IPS DF 19.7 (cell line): ENCODE data around the gene AFTPH.

Experiments
- DNase-seq: peaks from one replicate; pipeline ENCODE4 v3.0.0-alpha.2; 2013; ENCODE audit warnings: low read depth, low spot score

The AFTPH gene

GRCh38 chr2:64586054-64586453 lies 61.9 kb downstream of the AFTPH start:
- DNase-seq: no peak

DNA sequence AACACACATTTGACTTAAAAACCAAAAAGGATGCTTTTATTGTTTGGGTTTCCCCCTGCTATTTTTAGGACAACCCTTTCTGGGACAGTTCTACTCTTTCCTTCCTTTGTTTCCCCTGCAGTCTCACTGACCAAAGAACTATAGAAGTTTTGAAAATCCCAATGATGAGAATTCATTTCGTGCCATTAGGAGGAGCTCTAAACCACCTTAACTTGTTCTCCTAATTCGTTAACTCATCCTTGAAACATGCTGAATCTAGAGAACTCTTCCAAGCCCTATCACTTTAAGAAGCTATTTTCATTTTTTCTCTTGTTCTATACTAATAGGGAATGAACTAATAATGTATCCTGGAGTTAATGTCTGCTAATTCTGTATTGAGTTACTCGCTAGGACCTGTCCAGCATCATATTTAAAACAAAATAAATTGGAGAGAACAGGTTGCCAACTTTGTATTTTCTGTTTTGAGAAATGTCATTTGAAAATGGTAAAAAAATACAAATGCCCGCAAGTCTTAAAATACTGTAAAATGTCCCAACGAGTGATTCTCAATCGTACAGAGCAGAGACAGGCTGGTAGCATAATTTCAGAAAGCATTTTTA lies 62.9 kb downstream of the AFTPH start:
- no peak for DNase-seq

DNA sequence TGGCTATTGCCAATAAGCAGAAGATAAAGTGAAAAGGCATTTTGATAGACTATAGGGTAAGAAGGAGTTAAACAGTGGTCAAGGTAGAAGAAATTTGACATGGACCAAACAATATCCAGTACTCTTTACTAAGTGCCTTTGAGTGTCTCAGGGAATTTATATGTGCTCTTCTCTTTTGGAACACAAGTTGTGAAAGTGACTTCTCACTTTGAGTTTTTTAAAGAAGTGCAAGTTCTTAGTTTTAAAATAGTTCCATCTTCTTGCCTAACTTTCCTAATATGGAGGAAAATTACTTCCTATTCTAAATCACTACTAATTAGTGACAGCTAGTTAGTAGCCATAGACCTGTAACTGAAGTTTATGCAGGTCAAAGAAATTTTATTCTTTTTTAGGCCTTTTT lies 63.4 kb downstream of the AFTPH start:
- no peak for DNase-seq

DNA sequence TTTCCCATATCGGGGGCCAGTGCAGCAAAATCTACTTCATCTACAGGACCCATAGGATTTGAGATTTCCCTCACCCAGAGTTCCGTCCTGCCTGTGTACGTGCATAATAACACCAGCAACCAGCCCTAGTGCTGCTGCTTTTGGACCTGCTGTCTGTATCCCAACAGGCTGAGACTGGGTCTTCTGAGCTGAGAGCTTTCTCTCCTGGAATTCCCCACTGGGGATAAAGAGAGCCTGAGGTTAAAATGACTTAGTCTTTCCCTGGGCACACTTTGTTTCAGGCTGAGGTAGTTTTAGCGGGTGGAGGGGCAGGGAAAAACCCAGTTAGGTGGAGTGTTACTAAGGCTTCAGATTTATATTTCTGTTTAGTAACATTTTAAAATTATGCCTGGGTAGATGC lies 67.1 kb downstream of the AFTPH start:
- DNase-seq: no peak

GRCh38 chr2:64593035-64593655 lies 69.0 kb downstream of the AFTPH start:
- DNase-seq: no peak

- no peak for DNase-seq
These were observed 70.3 kb downstream of the AFTPH start for GRCh38 chr2:64594226-64594989.

DNA sequence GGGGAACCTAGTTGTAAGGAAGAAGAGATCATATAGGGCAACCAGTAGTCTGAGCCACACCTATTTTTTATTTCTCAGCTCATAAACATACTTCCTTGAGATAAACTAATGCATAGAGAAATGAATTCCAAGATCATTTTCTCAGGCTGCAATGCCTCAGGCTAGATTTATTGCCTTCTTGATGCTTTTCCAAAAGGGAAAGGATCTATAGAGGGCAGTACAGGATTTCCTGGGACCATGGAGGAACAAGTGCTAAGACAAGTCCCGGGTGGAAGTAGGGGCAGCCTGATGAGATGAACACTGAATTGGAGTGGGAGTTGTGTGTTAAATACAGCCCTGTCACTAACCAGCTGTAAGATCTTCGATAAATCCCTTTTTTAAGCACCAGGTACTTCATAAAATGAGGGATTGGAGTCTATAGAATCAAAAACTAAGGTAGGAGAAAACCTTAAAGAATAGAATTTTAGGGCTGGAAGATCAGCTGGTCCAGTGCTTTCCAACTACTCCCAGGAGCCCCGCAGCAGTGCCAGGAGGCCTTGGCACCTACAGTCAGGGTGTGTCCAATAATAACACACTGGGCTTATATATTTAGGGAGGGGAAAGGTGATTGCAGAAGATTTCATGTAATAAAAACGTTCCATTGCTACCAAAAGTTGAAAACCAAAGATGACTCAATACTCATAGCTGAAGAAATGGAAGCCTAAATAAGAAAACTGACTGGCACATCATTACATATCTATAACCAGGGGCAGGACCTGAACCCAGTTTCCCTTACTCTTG lies 71.5 kb downstream of the AFTPH start:
- DNase-seq: no peak

GRCh38 chr2:64598226-64598625 lies 74.1 kb downstream of the AFTPH start:
- DNase-seq: no peak

DNA sequence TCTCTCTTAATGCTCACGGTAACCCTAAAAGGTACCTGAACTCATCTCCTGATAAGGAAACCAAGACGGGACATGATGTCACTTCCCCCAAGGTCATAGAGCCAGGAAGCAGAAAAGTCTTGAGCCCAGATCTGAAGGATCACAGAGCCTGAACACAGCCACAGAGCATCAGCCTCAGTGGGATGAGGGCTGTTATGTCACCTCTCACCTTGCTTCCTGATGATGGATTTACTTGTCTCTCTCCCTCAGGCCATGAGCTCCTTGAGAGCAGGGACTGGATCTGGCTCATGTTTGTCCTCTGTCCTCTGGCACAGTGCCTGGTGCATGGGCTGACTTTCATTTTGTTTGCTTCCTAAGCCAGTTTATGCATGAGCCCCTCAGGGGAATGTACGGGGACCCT lies 75.3 kb downstream of the AFTPH start:
- no peak for DNase-seq

DNA sequence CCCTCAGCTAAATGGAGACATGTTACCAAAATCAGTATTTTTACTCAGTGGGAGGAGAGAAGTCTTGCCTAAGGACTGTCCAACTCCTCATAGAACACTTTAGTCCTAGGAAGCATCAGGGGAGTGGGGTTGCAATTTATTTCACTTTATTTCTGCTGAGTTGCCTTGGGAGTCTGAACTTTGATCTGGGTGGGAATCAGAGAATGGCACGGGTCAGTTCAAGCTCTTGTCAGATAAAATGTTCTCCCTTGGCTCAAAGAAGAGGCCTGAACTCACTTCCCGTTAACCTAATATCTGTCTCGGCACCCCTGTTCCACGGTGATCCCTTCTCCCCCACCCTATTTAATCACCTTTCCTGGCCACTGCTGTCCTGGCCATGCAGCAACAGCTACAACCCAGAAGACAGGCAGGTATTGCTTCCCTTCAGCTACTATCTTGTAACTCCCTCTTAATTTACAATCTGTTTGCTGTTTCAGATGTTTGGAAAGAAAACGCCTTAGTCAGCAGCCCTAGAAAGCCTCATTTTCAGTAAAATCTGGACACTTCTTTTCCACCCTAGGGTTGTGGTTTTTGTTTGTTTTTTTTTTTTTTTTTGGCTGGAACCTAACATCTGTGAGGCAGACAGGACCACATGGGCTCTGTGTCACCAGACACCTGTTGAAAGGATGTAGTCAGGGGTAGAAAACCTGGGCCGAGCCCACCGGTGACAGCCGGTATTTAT lies 77.1 kb downstream of the AFTPH start:
- no peak for DNase-seq

- no peak for DNase-seq
These were observed 77.8 kb downstream of the AFTPH start for GRCh38 chr2:64601785-64602391.

- no peak for DNase-seq
These were observed 78.3 kb downstream of the AFTPH start for GRCh38 chr2:64602436-64602835.

DNA sequence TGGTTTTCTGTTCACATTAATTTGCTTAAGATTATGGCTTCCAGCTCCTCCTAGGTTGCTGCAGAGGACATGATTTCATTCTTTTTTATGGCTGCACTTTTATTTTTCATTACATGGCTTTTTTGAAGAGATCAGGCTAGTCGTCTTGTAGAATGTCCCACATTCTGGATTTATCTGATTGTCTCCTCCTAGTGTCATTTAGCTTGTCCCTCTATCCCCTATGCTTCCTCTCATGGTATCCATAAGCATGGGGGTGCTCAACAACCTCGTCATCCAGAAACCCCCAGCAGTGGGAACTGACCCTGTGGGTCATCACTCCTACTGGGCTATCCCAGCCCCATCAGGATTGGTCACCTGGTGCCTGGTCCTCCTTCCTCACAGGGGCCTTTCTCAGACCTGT lies 80.0 kb downstream of the AFTPH start:
- DNase-seq: no peak

- no peak for DNase-seq
These were observed 80.9 kb downstream of the AFTPH start for GRCh38 chr2:64605026-64605471.

GRCh38 chr2:64605991-64606478 lies 81.9 kb downstream of the AFTPH start:
- DNase-seq: no peak

DNA sequence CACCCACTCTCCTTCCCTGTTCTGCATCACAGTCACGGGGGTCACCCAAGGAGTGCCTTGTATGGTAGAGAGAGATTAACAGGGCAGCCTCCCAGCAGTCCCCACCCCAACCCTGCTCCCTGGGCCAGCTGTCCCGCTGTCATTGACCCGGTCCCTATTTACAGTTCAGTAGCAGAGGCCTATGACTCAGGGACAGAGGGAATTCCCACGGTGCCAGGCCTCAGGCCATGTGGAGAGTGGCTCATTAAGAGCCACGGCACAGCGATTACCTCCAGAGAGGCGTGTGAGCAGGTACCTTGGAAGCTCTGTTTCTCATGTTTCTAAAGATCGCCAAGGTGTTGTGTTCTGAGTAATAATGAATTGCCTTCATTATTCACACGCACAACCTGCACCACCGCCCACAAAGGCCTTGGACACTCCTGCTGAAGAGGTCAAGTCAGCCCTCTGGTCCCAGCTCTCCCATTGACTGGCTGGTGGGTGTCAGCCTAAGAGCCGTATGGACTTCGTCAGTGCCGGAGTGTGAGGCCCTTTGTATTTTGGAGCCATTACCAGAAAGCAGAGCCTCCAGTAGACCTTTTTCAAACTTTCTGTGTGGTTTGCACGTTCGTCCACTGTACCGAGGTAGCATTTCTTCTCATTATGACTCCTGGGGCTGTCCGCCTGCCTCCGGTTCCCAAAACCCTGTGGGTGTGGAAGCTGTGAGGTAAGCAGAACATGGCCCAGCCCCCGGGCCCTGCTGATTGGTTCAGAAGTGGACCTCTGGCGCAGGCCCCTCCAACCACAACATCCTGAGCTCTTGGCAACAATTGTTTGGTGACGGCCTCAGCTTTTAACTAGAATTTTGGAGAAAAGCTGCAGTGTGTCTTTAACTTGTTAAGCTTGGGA lies 82.6 kb downstream of the AFTPH start:
- DNase-seq: no peak

- no peak for DNase-seq
These were observed 83.5 kb downstream of the AFTPH start for GRCh38 chr2:64607381-64608304.

- no peak for DNase-seq
These were observed 84.7 kb downstream of the AFTPH start for GRCh38 chr2:64608867-64609226.
